ENCODE results near the gene MYT1. TPM values are rescaled to one million over a fixed set of nuclear protein-coding genes. Genes with fewer than 3 reads are reported as not detected.

Gene MYT1
- total RNA-seq, 1 donor from 2014 or later: 0.74 TPM

- DNase-seq (ENCODE audit: low spot score): no peak
- H3K9me3 Mint-ChIP-seq (ENCODE audit: unreplicated experiment): no peaks in the 10 kb centered on the region
- H3K36me3 Mint-ChIP-seq (ENCODE audit: low read depth, unreplicated experiment): no peaks in the 10 kb centered on the region
- peaks cover 2% of the 10 kb centered on the region for H3K27me3 Mint-ChIP-seq (ENCODE audit: unreplicated experiment)
- no peak for TF ChIP-seq CTCF (IDR thresholded peaks at IDR 0.05; ENCODE audit: unreplicated experiment)
- no peaks in the 10 kb centered on the region for H3K4me1 Mint-ChIP-seq (ENCODE audit: unreplicated experiment)
- no peak overlapping the region for H3K4me3 Mint-ChIP-seq (ENCODE audit: unreplicated experiment)
- H3K27ac Mint-ChIP-seq (ENCODE audit: unreplicated experiment): no peak overlapping the region
These were observed 28.1 kb upstream of the MYT1 start for GRCh38 chr20:64136004-64136710.

- H3K4me1 Mint-ChIP-seq (ENCODE audit: unreplicated experiment): no peaks in the 10 kb centered on the region
- H3K36me3 Mint-ChIP-seq (ENCODE audit: low read depth, unreplicated experiment): no peaks in the 10 kb centered on the region
- no peak overlapping the region for H3K27ac Mint-ChIP-seq (ENCODE audit: unreplicated experiment)
- no peak for TF ChIP-seq CTCF (IDR thresholded peaks at IDR 0.05; ENCODE audit: unreplicated experiment)
- no peak overlapping the region for H3K4me3 Mint-ChIP-seq (ENCODE audit: unreplicated experiment)
- no peaks in the 10 kb centered on the region for H3K9me3 Mint-ChIP-seq (ENCODE audit: unreplicated experiment)
- H3K27me3 Mint-ChIP-seq (ENCODE audit: unreplicated experiment): peaks cover 2% of the 10 kb centered on the region
- no peak for DNase-seq (ENCODE audit: low spot score)
These were observed 26.6 kb upstream of the MYT1 start for GRCh38 chr20:64137598-64138031.

DNA sequence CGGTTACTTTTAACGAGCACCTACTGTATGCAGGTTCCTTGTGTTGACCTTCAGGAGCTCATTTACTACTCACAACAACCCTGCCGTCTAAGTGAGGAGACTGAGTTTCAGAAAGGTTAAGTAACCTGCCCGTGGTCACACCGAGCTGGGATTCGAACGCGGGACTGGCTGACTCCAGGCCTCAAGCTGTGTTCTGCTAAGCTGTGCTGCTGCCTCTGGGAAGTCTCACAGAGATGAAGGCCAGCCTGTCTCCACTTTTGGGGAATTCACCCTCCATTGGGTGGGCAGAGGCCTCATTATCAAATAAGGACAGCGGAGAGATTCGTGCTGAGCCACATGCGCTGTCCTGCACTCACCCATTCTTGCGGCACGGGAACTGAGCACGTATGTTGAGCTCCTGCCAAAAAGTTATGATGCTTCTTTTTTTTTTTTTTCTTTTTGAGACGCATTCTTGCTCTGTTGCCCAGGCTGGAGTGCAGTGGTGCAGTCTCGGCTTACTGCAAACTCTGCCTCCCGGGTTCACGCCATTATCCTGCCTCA lies 25.9 kb upstream of the MYT1 start:
- Mint-ChIP-seq H3K36me3 (ENCODE audit: low read depth, unreplicated experiment) (no peaks in the 10 kb centered on the region), H3K27me3 (ENCODE audit: unreplicated experiment) (peaks cover 4% of the 10 kb centered on the region), H3K4me3 (ENCODE audit: unreplicated experiment) (no peak overlapping the region), H3K9me3 (ENCODE audit: unreplicated experiment) (no peaks in the 10 kb centered on the region), H3K4me1 (ENCODE audit: unreplicated experiment) (no peaks in the 10 kb centered on the region), H3K27ac (ENCODE audit: unreplicated experiment) (no peak overlapping the region)
- TF ChIP-seq CTCF (IDR thresholded peaks at IDR 0.05; ENCODE audit: unreplicated experiment): no peak
- DNase-seq (ENCODE audit: low spot score): no peak

GRCh38 chr20:64139199-64140060 lies 24.8 kb upstream of the MYT1 start:
- H3K9me3 Mint-ChIP-seq (ENCODE audit: unreplicated experiment): no peaks in the 10 kb centered on the region
- H3K4me1 Mint-ChIP-seq (ENCODE audit: unreplicated experiment): no peaks in the 10 kb centered on the region
- no peak for TF ChIP-seq CTCF (IDR thresholded peaks at IDR 0.05; ENCODE audit: unreplicated experiment)
- peaks cover 3% of the 10 kb centered on the region for H3K36me3 Mint-ChIP-seq (ENCODE audit: low read depth, unreplicated experiment)
- no peak overlapping the region for H3K4me3 Mint-ChIP-seq (ENCODE audit: unreplicated experiment)
- DNase-seq (ENCODE audit: low spot score): no peak
- H3K27ac Mint-ChIP-seq (ENCODE audit: unreplicated experiment): no peak overlapping the region
- H3K27me3 Mint-ChIP-seq (ENCODE audit: unreplicated experiment): peaks cover 4% of the 10 kb centered on the region

All from endothelial cell (in vitro differentiated cells).